ENCODE data around the gene RPS19.

Gene RPS19

DNA sequence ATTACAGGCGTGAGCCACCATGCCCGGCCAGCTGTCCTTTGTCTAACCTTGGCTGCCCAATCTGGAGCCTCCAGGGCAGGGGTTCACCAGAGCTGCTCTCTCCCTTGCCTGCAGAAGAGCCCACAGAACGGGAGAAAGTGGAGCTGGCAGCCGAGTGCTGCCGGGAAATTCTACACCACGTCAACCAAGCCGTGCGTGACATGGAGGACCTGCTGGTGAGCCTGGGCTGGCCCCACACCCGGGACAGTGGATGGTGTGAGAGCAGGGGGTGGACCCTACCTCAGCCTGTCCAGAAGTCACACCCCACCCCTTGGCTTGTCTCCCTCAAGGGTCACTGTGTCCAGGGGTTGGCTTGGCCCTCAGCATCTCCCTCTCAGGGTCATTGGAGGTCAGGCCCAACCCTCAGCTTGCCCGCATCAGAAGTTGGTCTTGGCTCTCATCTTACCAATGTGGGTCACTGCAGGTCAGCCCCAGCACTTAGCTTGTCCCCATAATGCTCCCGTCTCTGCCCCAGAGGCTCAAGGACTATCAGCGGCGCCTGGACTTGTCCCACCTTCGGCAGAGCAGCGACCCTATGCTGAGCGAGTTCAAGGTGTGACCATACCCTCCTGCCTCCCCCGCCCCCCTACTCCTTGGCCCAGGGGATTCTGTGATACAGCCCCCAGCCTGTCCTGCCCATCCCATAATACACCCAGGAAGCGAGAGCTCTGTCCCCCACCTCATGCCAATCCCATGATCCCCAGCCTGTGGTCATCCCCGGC is 43.3 kb downstream of the RPS19 start:
- H3K27ac ChIP-seq: peak overlapping the region; percentile 68
- no peak for TF ChIP-seq ZFX (IDR thresholded peaks at IDR 0.05)
- TF ChIP-seq, protein P1, sequence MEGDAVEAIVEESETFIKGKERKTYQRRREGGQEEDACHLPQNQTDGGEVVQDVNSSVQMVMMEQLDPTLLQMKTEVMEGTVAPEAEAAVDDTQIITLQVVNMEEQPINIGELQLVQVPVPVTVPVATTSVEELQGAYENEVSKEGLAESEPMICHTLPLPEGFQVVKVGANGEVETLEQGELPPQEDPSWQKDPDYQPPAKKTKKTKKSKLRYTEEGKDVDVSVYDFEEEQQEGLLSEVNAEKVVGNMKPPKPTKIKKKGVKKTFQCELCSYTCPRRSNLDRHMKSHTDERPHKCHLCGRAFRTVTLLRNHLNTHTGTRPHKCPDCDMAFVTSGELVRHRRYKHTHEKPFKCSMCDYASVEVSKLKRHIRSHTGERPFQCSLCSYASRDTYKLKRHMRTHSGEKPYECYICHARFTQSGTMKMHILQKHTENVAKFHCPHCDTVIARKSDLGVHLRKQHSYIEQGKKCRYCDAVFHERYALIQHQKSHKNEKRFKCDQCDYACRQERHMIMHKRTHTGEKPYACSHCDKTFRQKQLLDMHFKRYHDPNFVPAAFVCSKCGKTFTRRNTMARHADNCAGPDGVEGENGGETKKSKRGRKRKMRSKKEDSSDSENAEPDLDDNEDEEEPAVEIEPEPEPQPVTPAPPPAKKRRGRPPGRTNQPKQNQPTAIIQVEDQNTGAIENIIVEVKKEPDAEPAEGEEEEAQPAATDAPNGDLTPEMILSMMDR (conservative IDR thresholded peaks at IDR 0.05): no peak

DNA sequence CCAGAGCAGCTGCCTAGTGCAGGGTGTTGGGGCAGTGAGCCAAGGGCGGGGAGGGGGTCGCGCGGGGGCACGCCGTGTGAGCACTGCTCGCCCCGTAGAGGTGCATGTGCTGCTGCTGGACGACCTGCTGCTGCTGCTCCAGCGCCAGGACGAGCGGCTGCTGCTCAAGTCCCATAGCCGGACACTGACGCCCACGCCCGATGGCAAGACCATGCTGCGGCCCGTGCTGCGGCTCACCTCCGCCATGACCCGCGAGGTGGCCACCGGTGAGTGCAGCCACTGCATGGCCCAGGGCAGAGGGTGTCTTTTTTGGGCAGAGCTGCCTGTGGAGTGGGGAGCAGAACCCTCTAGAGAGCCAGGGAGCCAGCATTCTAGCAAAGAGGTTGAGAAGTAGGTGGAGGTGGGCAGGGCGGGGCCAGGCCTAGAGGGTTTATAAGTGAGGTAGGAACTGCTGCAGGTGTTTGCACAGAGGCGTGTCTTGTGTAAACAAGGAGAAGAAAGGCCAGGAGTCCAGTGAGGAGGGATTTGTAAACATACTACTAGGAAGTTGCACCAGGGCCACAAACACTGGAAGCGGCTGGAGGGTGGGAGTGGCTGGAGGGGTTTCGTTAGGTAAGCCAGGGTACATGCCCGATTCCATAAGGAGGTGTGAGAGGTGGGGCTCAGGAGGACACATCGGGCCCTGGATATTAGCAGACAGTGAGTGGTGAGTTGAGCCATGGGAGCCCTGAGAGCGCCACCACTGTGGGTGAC is 44.2 kb downstream of the RPS19 start:
- peak overlapping the region; percentile 68 for H3K27ac ChIP-seq
- no peak for TF ChIP-seq ZFX (IDR thresholded peaks at IDR 0.05)
- TF ChIP-seq, protein P1 (conservative IDR thresholded peaks at IDR 0.05): no peak

DNA sequence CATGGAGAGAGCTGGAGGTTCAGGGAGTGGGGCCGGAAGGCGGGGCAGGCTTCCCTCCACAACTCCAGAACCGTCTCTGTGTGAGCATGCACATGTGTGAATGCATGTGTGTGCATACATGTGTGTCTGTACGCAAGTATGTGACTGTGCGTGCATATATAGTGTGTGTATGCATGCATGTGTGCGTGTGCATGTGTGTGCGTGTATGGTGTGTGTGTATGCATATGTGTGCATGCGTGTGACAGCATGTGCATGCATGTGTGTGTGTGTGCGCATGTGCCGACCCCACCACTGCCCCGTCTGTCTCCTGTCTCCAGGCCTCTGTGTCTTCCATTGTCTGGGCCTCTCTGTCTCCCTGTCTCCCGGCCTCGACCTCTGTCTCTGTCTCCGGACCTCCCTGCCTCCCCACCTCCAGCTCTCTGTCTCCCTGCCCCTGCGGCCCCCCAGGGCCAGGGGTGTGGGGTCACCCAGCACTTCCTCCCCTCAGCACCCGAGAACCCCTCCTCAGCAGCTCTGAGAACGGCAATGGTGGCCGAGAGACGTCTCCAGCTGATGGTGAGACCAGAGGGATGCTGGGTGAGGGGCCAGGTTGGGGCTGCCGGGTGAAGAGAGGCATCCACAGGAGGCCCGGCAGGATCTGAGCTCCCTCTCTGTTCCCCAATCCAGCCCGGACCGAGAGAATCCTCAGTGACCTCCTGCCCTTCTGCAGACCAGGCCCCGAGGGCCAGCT is 45.4 kb downstream of the RPS19 start:
- H3K27ac ChIP-seq: peak overlapping the region; percentile 68
- TF ChIP-seq, protein P1 (conservative IDR thresholded peaks at IDR 0.05): no peak
- TF ChIP-seq ZFX (IDR thresholded peaks at IDR 0.05): no peak

DNA sequence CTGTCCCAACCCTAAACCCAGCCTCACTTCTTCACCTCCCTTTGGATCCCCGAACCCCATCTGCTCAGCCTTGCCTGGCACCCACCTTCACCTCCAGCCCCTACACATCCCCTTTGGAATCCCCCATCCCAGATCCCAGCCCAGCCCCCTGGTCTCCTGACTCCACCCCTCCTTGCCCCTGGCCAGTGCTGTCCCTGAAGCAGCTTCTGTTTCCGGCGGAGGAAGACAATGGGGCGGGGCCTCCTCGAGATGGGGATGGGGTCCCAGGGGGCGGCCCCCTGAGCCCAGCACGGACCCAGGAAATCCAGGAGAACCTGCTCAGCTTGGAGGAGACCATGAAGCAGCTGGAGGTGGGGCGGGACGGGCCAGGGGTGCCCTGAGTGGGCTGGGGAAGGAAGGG is 46.2 kb downstream of the RPS19 start:
- TF ChIP-seq, protein P1 (conservative IDR thresholded peaks at IDR 0.05): no peak
- TF ChIP-seq ZFX (IDR thresholded peaks at IDR 0.05): no peak
- H3K27ac ChIP-seq: no peak overlapping the region

DNA sequence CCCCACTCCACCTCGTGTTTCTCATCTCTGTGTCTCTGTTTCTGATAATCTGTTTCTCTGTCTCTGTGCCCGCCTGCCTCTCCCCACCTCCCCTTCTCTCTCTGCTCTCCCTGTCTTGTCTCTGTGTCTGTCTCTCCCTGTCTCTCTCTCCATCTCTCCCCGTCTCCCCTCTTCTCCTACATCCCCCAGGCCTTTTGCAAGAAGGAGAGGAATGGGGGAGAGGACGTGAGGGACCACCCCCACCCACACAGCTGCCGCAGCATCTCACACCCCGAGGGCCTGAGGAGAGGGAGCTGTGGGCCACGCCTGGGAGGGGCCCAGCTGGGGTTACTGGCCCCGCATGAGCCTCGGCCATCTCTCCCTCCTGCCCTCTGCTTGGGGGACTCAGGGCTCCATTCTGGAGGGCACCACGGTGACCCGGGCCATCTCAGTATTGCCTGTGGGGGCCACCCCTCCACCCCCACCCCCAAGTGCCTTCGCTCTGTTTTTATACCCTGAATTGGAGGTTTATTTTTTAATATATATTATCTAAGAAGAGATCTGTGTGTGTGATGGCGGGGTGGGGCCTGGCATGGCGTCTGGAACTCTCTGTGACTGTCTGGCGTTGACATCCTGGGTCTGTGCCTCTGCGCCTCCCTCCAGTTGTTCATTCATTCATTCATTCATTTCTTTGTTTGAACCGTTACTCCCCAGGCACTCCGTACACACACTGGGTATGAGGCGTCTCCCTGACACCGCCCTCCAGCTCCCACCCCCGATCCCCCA is 47.0 kb downstream of the RPS19 start:
- no peak for TF ChIP-seq ZFX (IDR thresholded peaks at IDR 0.05)
- TF ChIP-seq, protein P1 (conservative IDR thresholded peaks at IDR 0.05): no peak
- no peak overlapping the region for H3K27ac ChIP-seq

DNA sequence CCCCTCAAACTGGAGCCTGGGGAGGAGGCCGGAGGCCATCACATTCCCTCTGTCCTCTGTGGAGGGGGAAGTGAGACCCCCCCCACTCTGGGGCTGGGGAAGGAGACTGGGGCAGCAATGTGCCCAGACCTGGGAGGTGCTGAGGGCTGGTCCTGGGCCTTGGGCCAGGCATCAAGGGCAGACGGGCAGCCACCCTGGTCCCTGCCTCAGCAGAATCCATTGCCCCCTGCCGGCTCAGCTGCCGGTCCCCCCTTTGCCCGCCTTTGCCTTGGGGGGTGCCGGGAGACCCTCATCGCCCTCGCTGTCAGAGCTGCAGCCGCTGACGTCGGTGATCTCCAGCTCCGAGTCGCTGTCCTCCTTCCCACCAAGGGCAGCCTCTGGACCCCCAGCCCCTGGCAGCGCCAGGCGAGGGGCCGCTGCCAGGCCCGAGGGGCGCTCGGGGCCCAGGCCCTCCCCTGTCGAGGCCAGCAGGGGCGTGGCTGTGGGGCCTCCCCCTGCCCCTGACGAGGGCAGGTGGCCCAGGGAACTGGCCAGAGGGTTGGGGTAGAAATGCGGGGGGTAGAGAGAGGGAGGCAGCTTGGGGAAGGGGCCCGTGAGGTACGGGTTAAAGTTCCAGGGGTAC is 48.0 kb downstream of the RPS19 start:
- TF ChIP-seq, protein P1 (conservative IDR thresholded peaks at IDR 0.05): no peak
- no peak for TF ChIP-seq ZFX (IDR thresholded peaks at IDR 0.05)
- H3K27ac ChIP-seq: no peak overlapping the region

Data from C4-2B (cell line).